ENCODE results near the gene ABR.
"Not testable (repeated sequence)": the region's sequence is repeated elsewhere in the genome, so short reads cannot be mapped to it uniquely, and the experiment has no call there.

Gene ABR

DNA sequence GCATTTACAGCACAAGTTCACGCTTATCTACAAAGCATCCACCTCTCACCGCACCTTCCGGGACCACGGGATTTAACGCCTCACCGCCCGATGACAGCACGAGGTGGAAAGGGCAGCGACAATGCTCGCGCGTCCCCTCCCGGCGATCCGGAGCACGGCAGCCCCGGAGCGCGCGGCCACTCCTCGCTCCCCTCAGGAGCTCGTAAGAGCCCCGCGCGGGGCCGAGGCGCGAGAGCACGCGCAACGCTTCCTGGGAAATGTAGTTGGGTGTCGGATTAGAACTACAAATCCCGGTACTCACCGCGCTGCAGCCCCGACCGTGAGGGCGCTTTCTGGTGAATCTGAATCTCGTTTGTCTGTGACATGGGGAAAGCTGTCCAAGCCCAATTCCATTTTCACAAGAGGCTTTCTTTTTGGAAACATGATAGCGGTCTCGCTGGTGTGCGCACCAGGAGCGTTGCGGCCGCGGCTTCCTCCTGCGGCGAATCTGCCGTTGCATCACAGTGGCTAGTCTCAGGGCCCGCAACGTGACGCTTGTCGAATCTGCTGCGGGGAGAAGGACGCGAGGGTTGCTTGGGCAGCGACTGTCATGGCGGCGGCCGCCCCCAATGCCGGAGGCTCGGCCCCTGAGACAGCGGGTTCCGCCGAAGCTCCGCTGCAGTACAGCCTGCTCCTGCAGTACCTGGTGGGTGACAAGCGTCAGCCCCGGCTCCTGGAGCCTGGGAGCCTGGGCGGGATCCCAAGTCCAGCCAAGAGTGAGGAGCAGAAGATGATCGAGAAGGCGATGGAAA lies 183.0 kb downstream of the ABR start, which contains the start of gene TIMM22:
Gene TIMM22 (plus strand): TSS at position 576 of the 791 bp plus-strand sequence. CDS start 14 bp downstream, at position 590.
- peak; percentile 81 for DNase-seq (ENCODE audit: extremely low read depth in 1 of 2, low read depth in 1 of 2)

DNA sequence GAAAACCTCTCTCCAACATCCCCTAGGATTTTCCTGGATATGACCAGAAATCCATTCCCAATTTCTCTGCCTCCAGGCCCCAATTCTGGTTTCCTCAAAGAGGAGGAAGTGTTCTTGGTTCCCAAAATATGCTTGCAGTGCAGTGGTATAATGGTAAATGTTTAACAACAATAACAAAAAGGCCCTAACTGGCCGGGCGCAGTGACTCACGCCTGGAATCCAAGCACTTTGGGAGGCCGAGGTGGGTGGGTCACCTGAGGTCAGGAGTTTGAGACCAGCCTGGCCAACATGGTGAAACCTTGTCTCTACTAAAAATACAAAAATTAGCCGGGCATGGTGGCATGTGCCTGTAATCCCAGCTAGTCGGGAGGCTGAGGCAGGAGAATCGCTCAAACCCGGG lies 184.5 kb downstream of the ABR start:
- not testable (repeated sequence) for DNase-seq (ENCODE audit: extremely low read depth in 1 of 2, low read depth in 1 of 2)

DNA sequence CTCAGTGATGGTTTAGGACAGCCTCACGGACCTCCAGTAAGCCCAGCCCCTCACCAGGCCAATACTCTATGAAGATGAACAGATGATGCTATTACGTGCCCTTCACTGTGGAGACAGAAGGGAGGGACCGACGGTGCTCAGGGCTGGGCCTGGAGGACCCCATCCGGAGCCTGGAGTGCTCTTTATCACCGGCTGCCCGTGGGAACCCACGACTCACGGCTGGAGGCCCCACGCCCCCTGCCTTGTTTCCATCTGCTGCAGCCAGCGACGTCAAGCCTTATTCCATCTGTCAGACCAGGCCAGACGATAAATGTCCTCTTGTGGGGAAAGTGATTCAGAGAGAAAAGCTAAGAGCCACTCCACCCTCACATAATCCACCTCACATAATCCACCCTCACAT lies 186.8 kb downstream of the ABR start:
- DNase-seq (ENCODE audit: extremely low read depth in 1 of 2, low read depth in 1 of 2), result no peak

DNA sequence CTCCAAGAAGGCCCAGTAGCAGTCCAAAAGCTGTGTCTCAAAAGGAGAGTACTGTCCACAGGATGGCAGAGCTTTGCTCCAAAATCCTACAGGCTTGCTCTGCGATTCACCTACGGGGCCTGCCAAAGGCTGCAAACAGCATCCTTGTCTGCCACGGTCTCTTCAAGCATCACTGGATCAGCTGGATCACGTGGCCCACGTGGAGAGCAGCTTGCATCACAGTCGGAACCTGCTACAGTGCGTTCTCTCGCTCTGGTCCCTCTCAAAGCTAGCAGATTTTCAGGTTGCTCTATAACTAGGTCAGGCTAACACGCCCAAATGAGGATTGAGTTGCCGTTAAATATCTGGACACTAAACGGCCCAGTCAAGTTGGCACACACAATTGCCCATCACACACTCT lies 191.2 kb downstream of the ABR start:
- no peak for DNase-seq (ENCODE audit: extremely low read depth in 1 of 2, low read depth in 1 of 2)

DNA sequence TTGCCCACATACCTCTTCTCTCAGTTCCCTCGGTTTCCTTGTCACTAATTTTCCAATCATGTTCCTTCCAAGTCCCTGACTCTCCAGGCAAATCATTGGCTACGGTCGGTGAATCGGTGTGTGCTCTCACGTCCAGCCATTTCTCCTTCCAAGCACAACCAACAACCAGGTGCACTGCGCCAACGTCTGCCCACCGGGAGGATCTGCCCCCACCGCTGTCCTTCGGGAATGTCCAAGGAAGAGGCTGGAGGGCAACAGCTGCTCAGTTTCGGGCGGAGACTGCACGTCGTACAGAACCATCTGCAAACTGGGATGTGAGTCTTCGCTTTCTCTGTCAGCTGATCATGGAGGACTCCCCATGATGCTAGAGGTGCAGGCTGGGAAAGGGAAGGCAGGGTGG lies 191.8 kb downstream of the ABR start:
- DNase-seq (ENCODE audit: extremely low read depth in 1 of 2, low read depth in 1 of 2), result no peak

DNA sequence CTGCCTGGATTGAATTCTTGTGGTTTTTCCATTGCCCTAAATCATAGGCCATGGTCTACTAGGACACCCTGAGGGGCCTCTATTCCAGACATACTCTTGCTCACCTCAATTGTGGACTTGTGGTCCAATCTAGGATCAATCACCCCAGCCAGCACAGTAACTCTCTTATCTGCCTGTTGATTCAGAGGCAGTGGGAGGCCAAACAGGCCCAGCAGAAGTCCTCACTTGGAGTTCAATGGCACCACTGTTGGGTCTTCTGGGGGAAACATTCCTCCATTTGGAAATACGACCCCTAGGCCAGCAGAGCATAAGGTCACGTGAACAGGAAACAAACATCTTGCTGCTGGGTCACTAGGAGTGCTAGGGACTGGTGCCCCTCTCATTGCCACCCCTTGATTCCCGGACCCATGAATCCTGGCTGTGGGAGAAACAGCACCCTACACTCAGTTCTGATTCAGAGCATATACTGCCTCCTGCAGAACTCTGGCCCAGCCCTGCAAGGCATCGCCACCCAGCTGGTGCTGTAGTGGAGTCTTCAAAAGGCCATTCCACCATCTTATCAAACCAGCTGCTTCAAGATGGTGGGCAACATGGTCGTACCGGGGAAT lies 193.4 kb downstream of the ABR start:
- no peak for DNase-seq (ENCODE audit: extremely low read depth in 1 of 2, low read depth in 1 of 2)

DNA sequence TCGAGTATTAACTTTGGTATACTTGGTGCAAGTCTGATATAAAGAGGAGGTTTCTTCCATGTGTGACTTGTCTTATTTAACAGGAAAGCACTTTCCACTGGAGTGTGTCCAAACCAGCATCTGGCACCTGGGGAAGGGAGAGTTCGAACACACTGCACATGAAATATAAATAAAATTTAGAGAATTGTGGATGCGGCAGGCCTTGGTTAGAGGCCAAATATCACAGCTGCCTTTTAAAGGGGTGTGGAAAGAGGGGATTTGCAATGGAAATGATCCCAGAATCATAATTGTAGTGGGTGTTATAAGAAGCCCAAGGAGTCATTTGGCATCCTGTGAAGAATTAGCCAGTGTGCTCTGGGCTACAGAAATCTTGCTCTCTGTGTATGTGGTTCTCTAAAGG lies 195.9 kb downstream of the ABR start:
- no peak for DNase-seq (ENCODE audit: extremely low read depth in 1 of 2, low read depth in 1 of 2)

DNA sequence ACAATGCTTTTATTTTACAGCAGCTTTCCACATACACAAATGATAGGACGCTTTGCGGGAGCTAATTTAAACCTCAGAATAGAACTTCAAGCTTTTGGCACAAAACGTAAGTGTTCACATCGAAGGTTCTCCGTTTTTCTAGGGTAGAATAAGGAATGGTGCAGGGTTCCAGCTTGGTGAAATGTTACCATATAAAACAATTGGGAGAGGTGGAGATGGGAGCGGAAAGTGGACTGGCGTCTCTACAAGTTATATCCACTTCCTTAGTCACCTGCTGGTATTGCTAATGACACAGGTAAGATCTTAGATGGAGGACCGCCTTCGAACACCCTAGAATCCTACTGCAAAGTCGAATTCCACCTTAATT lies 198.5 kb downstream of the ABR start:
- no peak for DNase-seq (ENCODE audit: extremely low read depth in 1 of 2, low read depth in 1 of 2)

DNA sequence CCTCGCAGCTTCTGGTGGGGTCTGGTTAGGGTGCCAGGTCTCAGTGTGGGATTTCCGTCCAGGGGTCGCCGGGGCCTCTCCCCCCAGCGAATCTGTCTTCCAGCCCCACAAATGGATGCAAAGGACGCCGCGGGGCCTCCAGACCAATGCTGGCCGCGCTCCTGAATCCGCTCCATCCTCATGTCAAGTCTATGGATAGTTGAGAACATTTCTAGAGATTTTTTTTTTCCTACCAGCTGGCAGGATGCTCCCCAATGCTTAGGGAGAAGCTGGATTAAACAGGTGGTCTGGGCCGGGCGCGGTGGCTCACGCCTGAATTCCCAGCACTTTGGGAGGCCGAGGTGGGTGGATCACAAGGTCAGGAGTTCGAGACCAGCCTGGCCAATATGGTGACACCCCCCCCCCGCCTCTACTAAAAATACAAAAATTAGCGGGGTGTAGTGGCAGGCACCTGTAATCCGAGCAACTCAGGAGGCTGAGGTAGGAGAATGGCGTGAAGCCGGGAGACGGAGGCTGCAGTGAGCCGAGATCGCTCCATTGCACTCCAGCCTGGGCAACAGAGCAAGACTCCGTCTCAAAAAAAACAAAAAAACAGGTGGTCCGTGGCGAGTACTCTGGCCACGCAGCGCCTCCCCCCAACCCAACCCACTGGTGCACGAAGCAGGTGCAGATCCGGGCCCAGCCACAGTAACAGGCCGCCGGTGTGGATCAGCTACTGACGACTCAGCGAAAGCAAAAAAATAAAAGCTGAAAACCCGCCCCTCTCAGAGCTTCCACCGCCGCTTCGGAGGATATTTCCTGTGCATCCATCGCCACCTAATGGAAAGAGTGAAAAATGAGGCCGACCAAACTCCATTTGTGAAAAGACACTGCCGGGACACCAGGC lies 199.1 kb downstream of the ABR start:
- peak; percentile 53 to 54 for DNase-seq (ENCODE audit: extremely low read depth in 1 of 2, low read depth in 1 of 2)

DNA sequence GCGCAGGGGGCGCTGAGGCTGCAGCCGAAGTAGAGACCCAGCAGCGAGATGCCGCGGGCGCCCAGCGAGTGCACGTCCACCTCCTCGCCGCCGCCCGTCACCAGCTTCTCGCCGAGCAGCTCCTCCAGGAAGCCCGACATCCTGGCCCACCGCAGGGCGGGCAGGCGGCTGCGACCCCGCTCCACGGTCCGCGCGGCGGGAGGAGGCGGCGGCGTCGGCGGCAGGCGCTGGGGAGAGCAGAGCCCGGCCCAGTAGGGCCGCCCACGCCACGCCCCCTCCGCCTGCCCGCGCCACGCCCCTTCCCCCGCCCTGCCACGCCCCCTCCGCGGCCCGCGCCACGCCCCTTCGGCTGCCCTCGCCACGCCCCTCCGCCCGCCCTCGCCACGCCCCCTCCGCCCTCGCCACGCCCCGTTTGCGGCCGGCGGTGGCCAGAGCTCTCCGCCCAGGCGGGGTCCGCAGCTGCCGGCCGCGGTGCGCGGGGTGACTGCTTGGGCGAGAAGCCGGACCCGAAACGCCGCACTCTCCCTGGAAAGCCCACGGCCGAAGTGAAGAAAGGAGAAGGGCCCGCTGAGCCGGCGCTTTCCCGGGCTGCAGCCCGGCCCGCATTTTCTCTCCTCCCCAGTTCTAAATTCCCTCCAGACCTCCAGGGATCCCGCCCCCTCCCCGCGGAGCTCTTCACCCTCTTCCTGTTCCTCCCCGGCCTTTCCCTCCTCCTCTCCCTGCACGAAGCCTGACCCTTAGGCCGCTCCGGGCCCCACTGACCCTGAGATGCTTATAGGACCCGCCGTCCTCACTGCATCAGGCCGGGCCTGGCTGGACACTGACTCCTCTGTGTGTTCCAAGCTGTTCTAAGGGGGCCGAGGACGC lies 200.0 kb downstream of the ABR start, which contains the start of gene NXN:
Gene NXN (minus strand): TSS at position 238 of the 867 bp plus-strand sequence.
- peak; percentile 74 to 96 for DNase-seq (ENCODE audit: extremely low read depth in 1 of 2, low read depth in 1 of 2)

DNA sequence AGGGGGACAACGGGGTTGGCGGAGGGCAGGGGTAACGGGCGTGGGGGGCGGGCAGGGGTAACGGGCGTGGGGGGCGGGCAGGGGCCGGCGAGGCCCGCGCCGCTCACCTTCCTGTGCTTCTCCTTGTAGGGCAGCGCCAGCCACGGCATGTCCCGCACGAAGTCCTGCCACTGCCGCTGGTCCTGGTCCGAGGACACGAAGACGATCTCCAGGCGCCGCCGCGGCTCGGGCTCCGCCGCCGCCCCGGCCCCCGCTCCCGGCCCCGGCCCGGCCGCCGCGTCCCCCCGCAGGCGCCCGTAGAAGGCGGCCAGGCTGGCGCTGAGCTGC lies 200.6 kb downstream of the ABR start:
- no peak for DNase-seq (ENCODE audit: extremely low read depth in 1 of 2, low read depth in 1 of 2)

DNA sequence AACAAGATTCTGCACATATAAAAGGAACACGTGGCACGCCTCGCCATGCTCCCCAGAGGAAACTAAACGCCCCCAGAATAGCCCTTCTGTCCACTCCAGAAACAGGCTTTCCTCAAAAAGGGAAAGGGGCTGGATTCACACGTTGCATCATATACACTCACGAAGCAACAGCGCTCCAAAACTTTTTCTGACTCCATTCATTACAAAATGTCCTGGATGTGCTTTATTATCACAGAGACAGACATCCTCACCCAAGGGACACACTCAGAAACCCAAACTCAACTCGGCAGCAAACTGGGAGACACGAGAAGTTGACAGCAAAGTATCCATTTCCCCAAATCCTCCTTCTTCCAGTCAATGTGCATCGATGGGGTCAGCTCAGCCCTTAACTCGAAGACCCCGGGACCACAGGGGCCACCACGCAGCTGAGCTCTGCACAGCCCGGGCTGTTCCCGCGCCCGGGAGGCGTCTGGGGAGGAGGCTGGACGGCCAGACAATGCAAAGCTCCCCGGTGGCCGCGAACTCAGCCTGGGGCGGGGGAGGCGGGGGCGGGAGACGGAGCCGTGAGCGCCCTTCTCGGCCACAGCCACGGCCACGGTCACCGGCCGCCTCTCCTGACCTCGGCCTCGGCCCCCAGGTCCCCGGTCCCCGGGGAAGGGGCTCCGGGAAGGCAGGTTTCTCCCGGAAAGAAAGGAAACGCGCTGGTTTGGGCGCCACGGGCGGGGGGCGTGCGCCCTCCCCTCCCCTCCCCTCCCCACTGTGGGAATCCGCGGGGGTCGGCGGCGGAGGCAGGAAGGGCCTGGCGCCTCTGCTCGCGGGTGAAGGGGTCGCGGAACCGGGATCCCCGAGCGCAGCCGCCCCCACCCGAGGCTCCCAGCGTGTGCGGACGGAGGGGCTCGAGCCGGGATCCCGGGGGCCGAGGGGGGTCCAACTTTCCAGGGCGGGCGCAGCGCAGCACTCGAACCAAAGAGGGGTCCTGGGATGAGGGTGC lies 201.4 kb downstream of the ABR start:
- DNase-seq (ENCODE audit: extremely low read depth in 1 of 2, low read depth in 1 of 2), result no peak

DNA sequence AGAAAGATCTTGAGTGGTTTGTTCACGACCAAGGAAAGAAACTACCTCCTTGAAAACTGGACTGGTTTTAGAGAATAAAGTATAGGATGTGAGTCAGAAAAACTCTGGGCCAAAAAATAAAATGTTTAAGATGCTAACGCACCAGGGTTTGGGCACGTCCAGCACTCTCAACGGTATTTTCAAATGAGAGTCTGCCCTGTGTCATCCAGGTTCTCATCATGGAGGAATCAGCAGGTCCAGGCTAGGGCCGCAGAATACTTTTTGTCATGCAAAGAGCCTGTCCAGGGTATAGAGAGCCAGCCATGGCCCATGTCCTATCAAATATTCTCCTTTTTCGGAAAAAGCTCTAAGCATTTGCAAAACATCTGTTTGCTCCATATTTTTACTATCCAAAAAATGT lies 202.6 kb downstream of the ABR start:
- DNase-seq (ENCODE audit: extremely low read depth in 1 of 2, low read depth in 1 of 2), result no peak

DNA sequence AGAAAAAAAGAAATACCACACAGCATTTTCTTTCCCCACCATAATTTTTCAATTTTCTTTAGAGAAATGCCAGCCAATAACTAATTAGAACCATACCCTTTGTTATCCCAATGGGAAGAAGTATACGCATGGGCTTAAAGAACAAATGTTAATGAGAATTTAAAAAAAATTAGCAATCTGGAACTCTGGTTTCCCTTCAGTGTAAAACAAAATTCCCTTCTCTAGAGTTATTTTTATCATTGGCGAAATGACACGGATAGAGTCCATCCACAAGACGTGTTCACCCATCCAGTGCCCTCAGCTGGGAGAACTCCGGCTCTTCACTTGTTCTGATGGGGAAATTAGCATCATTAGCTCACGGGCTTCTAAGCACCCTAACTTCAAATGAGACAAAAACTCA lies 203.5 kb downstream of the ABR start:
- DNase-seq (ENCODE audit: extremely low read depth in 1 of 2, low read depth in 1 of 2), result no peak

DNA sequence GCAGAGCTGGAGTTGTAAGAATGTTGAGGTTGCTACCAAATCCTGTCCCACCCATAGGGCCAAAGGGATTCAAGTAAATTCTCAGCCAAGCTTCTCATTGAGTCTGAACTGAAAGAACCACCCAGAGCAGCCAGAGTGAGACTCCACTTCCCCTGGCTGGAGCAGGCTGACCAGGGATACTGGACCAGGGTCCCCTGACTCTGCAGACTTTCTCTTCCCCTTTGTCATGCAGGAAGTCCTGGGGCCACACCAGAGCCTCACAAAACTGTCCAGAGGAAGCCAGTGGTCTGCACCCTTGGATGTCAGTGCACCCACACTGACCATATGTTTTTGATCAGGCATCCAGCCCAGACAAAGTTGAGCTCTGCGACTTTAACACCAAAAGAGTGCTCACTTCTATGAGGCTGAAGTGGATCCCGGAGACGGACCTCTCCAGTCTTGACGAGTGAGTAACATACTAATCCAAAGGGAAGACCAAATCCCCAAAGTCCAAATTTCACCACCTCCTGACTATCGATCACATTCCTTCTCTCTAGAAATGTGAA lies 204.3 kb downstream of the ABR start:
- no peak for DNase-seq (ENCODE audit: extremely low read depth in 1 of 2, low read depth in 1 of 2)

DNA sequence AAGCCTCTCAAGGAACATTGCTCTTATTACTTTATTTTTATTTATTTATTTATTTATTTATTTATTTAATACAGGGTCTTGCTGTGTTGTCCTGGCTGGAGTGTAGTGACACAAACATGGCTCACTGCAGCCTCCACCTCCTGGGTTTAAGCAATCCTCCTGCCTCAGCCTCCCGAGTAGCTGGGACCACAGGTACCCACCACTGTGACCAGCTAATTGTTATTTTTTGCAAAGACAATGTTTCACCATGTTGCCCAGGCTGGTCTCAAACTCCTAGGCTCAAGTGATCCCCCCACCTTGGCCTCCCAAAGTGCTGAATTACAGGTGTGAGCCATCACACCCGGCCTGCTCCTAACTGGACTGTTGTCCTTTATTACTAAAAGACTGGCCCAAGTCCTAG lies 205.0 kb downstream of the ABR start:
- DNase-seq (ENCODE audit: extremely low read depth in 1 of 2, low read depth in 1 of 2), result not testable (repeated sequence)

DNA sequence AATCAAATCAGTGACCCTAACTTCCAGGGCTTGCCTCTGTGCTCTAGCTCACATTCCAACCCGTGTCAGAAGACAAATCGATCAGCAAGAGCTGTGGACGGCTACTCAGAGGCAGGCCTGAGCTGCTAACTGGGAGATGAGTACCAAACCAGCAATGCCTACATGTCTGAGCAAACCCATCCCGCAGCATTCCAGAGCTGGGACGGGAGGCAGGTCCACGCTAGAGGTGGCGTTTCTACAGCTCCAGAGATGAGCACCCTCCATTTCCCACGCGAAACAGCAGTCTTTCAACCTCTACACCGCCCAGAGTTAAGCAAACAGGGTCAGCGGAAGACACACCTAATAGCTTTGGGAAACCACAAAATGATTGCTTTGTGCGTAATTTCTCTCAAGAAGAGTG lies 206.7 kb downstream of the ABR start:
- DNase-seq (ENCODE audit: extremely low read depth in 1 of 2, low read depth in 1 of 2), result no peak

DNA sequence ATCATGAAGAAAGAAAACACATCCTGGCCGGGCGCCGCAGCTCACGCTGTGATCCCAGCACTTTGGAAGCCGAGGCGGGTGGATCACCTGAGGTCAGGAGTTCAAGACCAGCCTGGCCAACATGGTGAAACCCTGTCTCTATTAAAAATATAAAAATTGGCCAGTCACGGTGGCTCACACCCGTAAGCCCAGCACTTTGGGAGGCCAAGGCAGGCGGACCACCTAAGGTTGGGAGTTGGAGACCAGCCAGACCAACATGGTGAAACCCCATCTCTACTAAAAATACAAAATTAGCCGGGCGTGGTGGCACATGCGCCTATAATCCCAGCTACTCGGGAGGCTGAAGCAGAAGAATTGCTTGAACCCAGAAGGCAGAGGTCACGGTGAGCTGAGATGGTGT lies 207.9 kb downstream of the ABR start:
- DNase-seq (ENCODE audit: extremely low read depth in 1 of 2, low read depth in 1 of 2), result not testable (repeated sequence)

DNA sequence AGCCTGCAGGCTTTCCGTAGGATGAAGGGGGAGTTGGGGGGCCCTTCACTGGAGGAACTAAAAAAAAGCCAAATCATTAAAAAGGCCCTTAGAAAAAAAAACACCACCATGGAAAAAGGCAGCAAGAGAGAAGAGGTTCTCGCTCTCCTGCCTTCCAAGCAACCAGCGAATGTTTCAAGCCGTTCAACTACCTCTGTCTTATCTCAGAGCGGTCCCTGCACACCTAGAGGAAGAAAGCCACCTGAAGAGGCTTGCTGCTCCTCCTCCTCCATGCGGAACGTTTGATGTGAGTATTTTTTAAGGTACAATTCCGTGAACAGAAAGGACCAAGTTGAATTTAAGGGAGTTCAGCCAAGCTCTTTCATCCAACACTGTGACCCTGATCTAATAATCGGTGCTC lies 209.4 kb downstream of the ABR start:
- no peak for DNase-seq (ENCODE audit: extremely low read depth in 1 of 2, low read depth in 1 of 2)
